ENCODE measurements around the gene PRLR.
"Not testable (repeated sequence)": the region's sequence is repeated elsewhere in the genome, so short reads cannot be mapped to it uniquely, and the experiment has no call there.

Gene PRLR

GRCh38 chr5:35246900-35247647 lies 16.8 kb upstream of the PRLR start:
- Histone ChIP-seq H3K27me3 (replicated peaks) (no peaks in the 10 kb centered on the region), H3K4me3 (ENCODE audit: low read depth, low read length) (no peak overlapping the region), H3K27ac (no peak overlapping the region), H3K36me3 (replicated peaks) (no peaks in the 10 kb centered on the region)
- TF ChIP-seq CTCF (IDR thresholded peaks at IDR 0.05; ENCODE audit: low read depth, low read length, missing control alignments) = peak; percentile 4
- in situ Hi-C loops (cut with HindIII; ENCODE audit: low pct_ligation_motif_present, low sequenced_read_pairs) = no loop called here
- DNase-seq = no peak

- no peak for DNase-seq
- TF ChIP-seq CTCF (IDR thresholded peaks at IDR 0.05; ENCODE audit: low read depth, low read length, missing control alignments) = peak; percentile 16
- H3K4me3 ChIP-seq (ENCODE audit: low read depth, low read length) = no peak overlapping the region
- H3K36me3 ChIP-seq (replicated peaks) = no peaks in the 10 kb centered on the region
- in situ Hi-C loops (cut with HindIII; ENCODE audit: low pct_ligation_motif_present, low sequenced_read_pairs) = no loop called here
- H3K27me3 ChIP-seq (replicated peaks) = no peaks in the 10 kb centered on the region
- no peak overlapping the region for H3K27ac ChIP-seq
Observed at GRCh38 chr5:35246411-35246810, 16.1 kb upstream of the PRLR start.

DNA sequence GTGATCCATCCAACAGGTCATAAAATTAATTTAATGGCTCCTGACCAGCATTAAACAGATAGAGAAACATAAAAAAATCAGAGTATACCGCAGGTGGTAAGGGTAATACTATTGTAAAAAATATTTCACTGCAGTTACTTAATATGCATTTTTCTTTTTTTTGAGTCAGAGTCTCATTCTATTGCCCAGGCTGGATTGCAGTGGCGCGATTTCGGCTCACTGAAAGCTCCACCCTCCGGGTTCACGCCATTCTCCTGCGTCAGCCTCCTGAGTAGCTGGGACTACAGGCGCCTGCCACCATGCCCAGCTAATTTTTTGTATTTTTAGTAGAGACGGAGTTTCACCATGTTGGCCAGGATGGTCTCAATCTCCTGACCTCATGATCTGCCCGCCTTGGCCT lies 15.1 kb upstream of the PRLR start:
- H3K4me3 ChIP-seq (ENCODE audit: low read depth, low read length); DNase-seq; H3K27ac ChIP-seq; H3K27me3 ChIP-seq (replicated peaks); H3K36me3 ChIP-seq (replicated peaks); in situ Hi-C loops (cut with HindIII; ENCODE audit: low pct_ligation_motif_present, low sequenced_read_pairs): not testable (repeated sequence)

DNA sequence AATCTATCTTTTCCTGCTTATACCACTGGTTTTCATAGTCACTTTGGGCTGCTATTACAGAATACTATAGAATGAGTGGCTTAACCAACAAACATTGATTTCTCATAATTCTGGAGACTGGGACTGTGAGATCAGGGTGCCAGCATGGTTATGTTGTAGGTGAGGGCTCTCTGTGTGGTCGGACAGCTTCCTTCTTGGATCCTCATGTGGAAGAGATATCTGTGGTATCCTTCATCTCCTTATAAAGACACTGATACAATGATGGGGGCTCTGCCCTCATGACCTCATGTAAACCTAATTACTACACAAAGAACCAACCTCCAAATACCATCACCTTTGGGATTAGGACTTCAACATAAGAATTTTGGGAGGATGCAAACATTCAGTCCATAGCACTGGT lies 13.9 kb upstream of the PRLR start:
- no peaks in the 10 kb centered on the region for H3K36me3 ChIP-seq (replicated peaks)
- no peak for DNase-seq
- no peak for TF ChIP-seq CTCF (IDR thresholded peaks at IDR 0.05; ENCODE audit: low read depth, low read length, missing control alignments)
- no peaks in the 10 kb centered on the region for H3K27me3 ChIP-seq (replicated peaks)
- no peak overlapping the region for H3K27ac ChIP-seq
- no peak overlapping the region for H3K4me3 ChIP-seq (ENCODE audit: low read depth, low read length)
- in situ Hi-C loops (cut with HindIII; ENCODE audit: low pct_ligation_motif_present, low sequenced_read_pairs) = no loop called here

DNA sequence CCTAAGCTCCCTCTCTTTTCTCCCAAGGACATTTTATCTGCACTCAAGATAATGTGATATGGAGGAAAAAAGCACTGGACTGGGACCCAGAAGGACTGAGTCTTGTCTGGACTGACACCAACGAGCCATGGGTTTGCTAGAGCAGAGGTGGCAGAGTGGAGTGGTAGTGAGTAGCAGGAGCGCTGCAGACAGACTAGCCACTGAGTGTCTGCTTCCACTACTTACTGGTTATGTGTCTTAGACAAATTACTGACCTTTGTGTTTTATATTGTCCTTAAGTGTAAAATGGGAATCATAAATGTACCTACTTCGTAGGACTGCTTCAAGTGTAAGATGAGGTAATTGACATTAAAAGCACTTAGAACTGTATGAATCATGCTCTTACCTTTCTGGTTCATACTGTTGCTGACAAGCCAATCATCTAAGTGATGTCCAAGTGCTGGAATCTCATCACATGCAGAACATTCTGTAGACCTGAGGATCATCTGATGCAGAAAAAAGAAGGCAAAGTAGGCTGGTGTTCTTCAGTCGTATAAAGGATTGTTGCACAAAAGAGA lies 12.5 kb upstream of the PRLR start:
- no peaks in the 10 kb centered on the region for H3K27me3 ChIP-seq (replicated peaks)
- H3K36me3 ChIP-seq (replicated peaks) = no peaks in the 10 kb centered on the region
- no peak for DNase-seq
- in situ Hi-C loops (cut with HindIII; ENCODE audit: low pct_ligation_motif_present, low sequenced_read_pairs) = no loop called here
- no peak for TF ChIP-seq CTCF (IDR thresholded peaks at IDR 0.05; ENCODE audit: low read depth, low read length, missing control alignments)
- H3K4me3 ChIP-seq (ENCODE audit: low read depth, low read length) = no peak overlapping the region
- H3K27ac ChIP-seq = no peak overlapping the region

GRCh38 chr5:35240892-35241291 lies 10.6 kb upstream of the PRLR start:
- in situ Hi-C loops (cut with HindIII; ENCODE audit: low pct_ligation_motif_present, low sequenced_read_pairs) = no loop called here
- no peak for TF ChIP-seq CTCF (IDR thresholded peaks at IDR 0.05; ENCODE audit: low read depth, low read length, missing control alignments)

More at GRCh38 chr5:35240892-35241291, 10.6 kb upstream of the PRLR start:
- Histone ChIP-seq H3K36me3 (replicated peaks) (no peaks in the 10 kb centered on the region), H3K27ac (no peak overlapping the region), H3K27me3 (replicated peaks) (no peaks in the 10 kb centered on the region), H3K4me3 (ENCODE audit: low read depth, low read length) (no peak overlapping the region)
- DNase-seq = no peak
